MM.1S (cell line): ENCODE measurements around the gene GTSE1.

Experiments
- DNase-seq: peaks from one replicate; pipeline ENCODE4 v3.0.0-alpha.2; 2015
- H2AFZ ChIP-seq: fragments of 300-600 bp; sonication (generic); 2 replicates; pipeline ENCODE4 v1.6.0; 2016; ENCODE audit warnings: antibody characterized with exemption, low read length
- H3F3A ChIP-seq: fragments of 300-600 bp; sonication (generic); 2 replicates; pipeline ENCODE4 v1.6.1; 2016; ENCODE audit warnings: mild to moderate bottlenecking, antibody characterized with exemption, low read length, moderate library complexity, mixed read lengths; ENCODE audit not compliant: insufficient read depth
- H3K27ac ChIP-seq: fragments of 300-600 bp; sonication (generic); 2 replicates; pipeline ENCODE4 v1.5.1; 2016; ENCODE audit warnings: mild to moderate bottlenecking, low read length
- H3K27me3 ChIP-seq: fragments of 300-600 bp; sonication (generic); replicated peaks from 2 replicates; pipeline ENCODE4 v1.6.0; 2016; ENCODE audit warnings: low read length; ENCODE audit not compliant: insufficient read depth
- H3K36me3 ChIP-seq: fragments of 300-600 bp; sonication (generic); replicated peaks from 2 replicates; pipeline ENCODE4 v1.6.1; 2016; ENCODE audit warnings: mild to moderate bottlenecking, low read length, mixed read lengths; ENCODE audit not compliant: insufficient read depth
- H3K4me1 ChIP-seq: fragments of 300-600 bp; sonication (generic); 2 replicates; pipeline ENCODE4 v1.6.1; 2016; ENCODE audit warnings: low read length, mixed read lengths
- H3K4me2 ChIP-seq: fragments of 300-600 bp; sonication (generic); 2 replicates; pipeline ENCODE4 v1.6.0; 2016; ENCODE audit warnings: low read depth, low read length
- H3K4me3 ChIP-seq: fragments of 300-600 bp; sonication (generic); 2 replicates; pipeline ENCODE4 v1.5.1; 2016; ENCODE audit warnings: low read length, mixed read lengths
- H3K79me2 ChIP-seq: fragments of 300-600 bp; sonication (generic); 2 replicates; pipeline ENCODE4 v1.6.1; 2016; ENCODE audit warnings: mixed run types, low read length, mixed read lengths
- H3K9ac ChIP-seq: fragments of 300-600 bp; sonication (generic); 2 replicates; pipeline ENCODE4 v1.6.1; 2016; ENCODE audit warnings: low read length, mixed read lengths
- H3K9me2 ChIP-seq: fragments of 300-600 bp; sonication (generic); replicated peaks from 2 replicates; pipeline ENCODE4 v1.6.1; 2016; ENCODE audit warnings: mild to moderate bottlenecking, low read length, mixed read lengths; ENCODE audit not compliant: insufficient read depth
- H3K9me3 ChIP-seq: fragments of 300-600 bp; sonication (generic); replicated peaks from 2 replicates; pipeline ENCODE4 v1.6.1; 2016; ENCODE audit warnings: mild to moderate bottlenecking, low read length, mixed read lengths; ENCODE audit not compliant: insufficient read depth
- H4K20me1 ChIP-seq: fragments of 300-600 bp; sonication (generic); 2 replicates; pipeline ENCODE4 v1.6.1; 2016; ENCODE audit warnings: mild to moderate bottlenecking, low read length, moderate library complexity, mixed read lengths; ENCODE audit not compliant: insufficient read depth
- CTCF ChIP-seq: fragments of 300-600 bp; sonication (generic); IDR thresholded peaks from 2 replicates; pipeline ENCODE4 v1.5.1; 2016; ENCODE audit warnings: antibody characterized with exemption, low read length, mixed read lengths
- EZH2 ChIP-seq: fragments of 300-600 bp; sonication (generic); optimal IDR thresholded peaks from 2 replicates; pipeline ENCODE3; 2017; ENCODE audit warnings: low read depth, mild to moderate bottlenecking, antibody characterized with exemption, low read length, mixed read lengths
- EZH2phosphoT487 ChIP-seq: fragments of 300-600 bp; sonication (generic); IDR thresholded peaks from 2 replicates; pipeline ENCODE4 v1.6.1; 2018; ENCODE audit warnings: antibody characterized with exemption, low read length

Gene GTSE1

GRCh38 chr22:46293577-46294260, 3.0 kb upstream of the GTSE1 start:
- H3F3A ChIP-seq, result peaks cover 40% of the 10 kb centered on the region

GRCh38 chr22:46294784-46295183, 1.9 kb upstream of the GTSE1 start:
- Histone ChIP-seq H3K36me3 (no peaks in the 10 kb centered on the region), H3K79me2 (peaks cover 40% of the 10 kb centered on the region), H3K9me3 (no peaks in the 10 kb centered on the region), H2AFZ (no peak overlapping the region), H3F3A (peaks cover 40% of the 10 kb centered on the region), H3K4me3 (no peak overlapping the region), H3K4me1 (peaks cover 41% of the 10 kb centered on the region), H3K4me2 (peak overlapping the region; percentile 99; the same call in 1 of the 2 replicates), H4K20me1 (no peaks in the 10 kb centered on the region), H3K27me3 (no peaks in the 10 kb centered on the region), H3K9ac (no peak overlapping the region), H3K27ac (no peak overlapping the region), H3K9me2 (no peaks in the 10 kb centered on the region)
- TF ChIP-seq EZH2phosphoT487, result no peak
- no peak for TF ChIP-seq CTCF
- TF ChIP-seq EZH2, result no peak
- DNase-seq, result no peak

More at GRCh38 chr22:46293577-46294260, 3.0 kb upstream of the GTSE1 start:
- Histone ChIP-seq H3K27ac (peak overlapping the region; percentile 82), H3K4me1 (peaks cover 43% of the 10 kb centered on the region), H3K27me3 (no peaks in the 10 kb centered on the region), H2AFZ (peak overlapping the region; percentile 59), H3K79me2 (peaks cover 31% of the 10 kb centered on the region), H3K9ac (peak overlapping the region; percentile 60), H3K4me3 (peak overlapping the region; percentile 12), H3K36me3 (no peaks in the 10 kb centered on the region), H3K4me2 (peak overlapping the region; percentile 73), H3K9me2 (no peaks in the 10 kb centered on the region), H4K20me1 (no peaks in the 10 kb centered on the region), H3K9me3 (no peaks in the 10 kb centered on the region)
- DNase-seq, result peak; percentile 85
- TF ChIP-seq CTCF, result peak; percentile 19; the same call in 1 of the 2 replicates
- no peak for TF ChIP-seq EZH2phosphoT487

- peak overlapping the region; percentile 72 for H2AFZ ChIP-seq
- H3K4me2 ChIP-seq, result peak overlapping the region; percentile 99
- peak overlapping the region; percentile 94; the same call in 1 of the 2 replicates for H3K9ac ChIP-seq
- no peaks in the 10 kb centered on the region for H3K9me3 ChIP-seq
- peak overlapping the region; percentile 89; the same call in 1 of the 2 replicates for H3K27ac ChIP-seq
- TF ChIP-seq CTCF, result no peak
- no peak for TF ChIP-seq EZH2phosphoT487
- TF ChIP-seq EZH2, result no peak
- no peaks in the 10 kb centered on the region for H3K9me2 ChIP-seq
- peaks cover 3% of the 10 kb centered on the region; the same call in 1 of the 2 replicates for H3K36me3 ChIP-seq
- peaks cover 45% of the 10 kb centered on the region for H3K79me2 ChIP-seq
- H3K4me3 ChIP-seq, result peak overlapping the region; percentile 83
- peaks cover 40% of the 10 kb centered on the region for H3F3A ChIP-seq
- peaks cover 41% of the 10 kb centered on the region for H3K4me1 ChIP-seq
- H3K27me3 ChIP-seq, result no peaks in the 10 kb centered on the region
- no peaks in the 10 kb centered on the region for H4K20me1 ChIP-seq
- no peak for DNase-seq
These were observed 1.2 kb upstream of the GTSE1 start for GRCh38 chr22:46295277-46295971.
